SHP77 treated with DMSO at 0.1 percent for 48 hours (cell line): ENCODE measurements around the gene PKD1L1.
"Not testable (repeated sequence)": the region's sequence is repeated elsewhere in the genome, so short reads cannot be mapped to it uniquely, and the experiment has no call there.

Experiments used
- DNase-seq: peaks from one replicate; lab custom pipeline; 2025; lab: John Stamatoyannopoulos, UW

PKD1L1 gene, protein sequence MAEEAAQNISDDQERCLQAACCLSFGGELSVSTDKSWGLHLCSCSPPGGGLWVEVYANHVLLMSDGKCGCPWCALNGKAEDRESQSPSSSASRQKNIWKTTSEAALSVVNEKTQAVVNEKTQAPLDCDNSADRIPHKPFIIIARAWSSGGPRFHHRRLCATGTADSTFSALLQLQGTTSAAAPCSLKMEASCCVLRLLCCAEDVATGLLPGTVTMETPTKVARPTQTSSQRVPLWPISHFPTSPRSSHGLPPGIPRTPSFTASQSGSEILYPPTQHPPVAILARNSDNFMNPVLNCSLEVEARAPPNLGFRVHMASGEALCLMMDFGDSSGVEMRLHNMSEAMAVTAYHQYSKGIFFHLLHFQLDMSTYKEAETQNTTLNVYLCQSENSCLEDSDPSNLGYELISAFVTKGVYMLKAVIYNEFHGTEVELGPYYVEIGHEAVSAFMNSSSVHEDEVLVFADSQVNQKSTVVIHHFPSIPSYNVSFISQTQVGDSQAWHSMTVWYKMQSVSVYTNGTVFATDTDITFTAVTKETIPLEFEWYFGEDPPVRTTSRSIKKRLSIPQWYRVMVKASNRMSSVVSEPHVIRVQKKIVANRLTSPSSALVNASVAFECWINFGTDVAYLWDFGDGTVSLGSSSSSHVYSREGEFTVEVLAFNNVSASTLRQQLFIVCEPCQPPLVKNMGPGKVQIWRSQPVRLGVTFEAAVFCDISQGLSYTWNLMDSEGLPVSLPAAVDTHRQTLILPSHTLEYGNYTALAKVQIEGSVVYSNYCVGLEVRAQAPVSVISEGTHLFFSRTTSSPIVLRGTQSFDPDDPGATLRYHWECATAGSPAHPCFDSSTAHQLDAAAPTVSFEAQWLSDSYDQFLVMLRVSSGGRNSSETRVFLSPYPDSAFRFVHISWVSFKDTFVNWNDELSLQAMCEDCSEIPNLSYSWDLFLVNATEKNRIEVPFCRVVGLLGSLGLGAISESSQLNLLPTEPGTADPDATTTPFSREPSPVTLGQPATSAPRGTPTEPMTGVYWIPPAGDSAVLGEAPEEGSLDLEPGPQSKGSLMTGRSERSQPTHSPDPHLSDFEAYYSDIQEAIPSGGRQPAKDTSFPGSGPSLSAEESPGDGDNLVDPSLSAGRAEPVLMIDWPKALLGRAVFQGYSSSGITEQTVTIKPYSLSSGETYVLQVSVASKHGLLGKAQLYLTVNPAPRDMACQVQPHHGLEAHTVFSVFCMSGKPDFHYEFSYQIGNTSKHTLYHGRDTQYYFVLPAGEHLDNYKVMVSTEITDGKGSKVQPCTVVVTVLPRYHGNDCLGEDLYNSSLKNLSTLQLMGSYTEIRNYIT (N-terminal part only)

DNA sequence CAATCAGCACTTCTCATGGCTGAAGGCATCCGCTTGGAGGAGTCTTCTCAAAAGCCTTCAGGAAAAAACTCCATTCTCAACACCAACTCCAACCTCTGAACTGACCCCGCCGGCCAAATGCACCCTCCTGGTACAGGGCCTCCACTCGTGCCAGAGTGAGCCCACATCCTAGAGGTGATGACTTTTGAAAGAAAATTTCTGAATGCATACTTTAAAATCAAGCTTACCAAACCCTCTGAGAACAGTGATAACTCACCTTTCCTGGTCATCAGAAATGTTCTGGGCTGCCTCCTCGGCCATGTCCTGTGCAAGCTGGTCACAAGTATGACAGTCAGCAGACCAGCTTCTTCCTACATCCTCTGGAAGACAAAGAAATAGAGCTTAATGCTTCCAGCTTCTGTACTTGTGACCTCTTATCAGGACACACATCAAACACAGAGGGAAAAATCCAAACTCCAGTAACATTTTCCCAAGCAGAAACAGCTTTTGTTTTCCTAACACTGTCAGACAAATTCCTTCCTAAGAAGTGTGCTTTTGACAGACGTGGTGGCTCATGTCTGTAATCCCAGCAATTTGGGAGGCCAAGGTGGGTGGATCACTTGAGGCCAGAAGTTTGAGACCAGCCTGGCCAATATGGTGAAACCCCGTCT is at the start of gene PKD1L1:
Gene PKD1L1 (minus strand): TSS at position 326 of the 650 bp plus-strand sequence. CDS start 26 bp downstream, at position 300.
- no peak for DNase-seq

DNA sequence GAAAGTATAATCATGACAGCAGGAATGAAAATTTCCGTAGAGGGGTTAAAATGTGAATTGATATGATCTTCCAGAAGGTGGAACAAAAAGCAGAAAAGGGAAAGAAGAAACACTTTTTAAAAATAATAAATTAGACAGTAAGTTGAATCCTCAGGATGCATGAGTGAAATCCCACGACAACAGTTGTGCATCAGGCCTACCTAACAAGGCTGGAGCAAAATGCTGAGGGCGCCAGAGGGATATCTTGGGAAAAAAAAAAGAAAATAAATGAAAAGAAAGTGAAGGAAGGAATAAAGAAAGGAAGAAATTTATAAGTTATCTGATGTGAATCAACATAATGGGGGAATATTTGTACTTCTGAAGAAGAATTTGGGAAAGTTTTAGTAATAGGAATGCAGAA is 44.2 kb upstream of the PKD1L1 start:
- no peak for DNase-seq

DNA sequence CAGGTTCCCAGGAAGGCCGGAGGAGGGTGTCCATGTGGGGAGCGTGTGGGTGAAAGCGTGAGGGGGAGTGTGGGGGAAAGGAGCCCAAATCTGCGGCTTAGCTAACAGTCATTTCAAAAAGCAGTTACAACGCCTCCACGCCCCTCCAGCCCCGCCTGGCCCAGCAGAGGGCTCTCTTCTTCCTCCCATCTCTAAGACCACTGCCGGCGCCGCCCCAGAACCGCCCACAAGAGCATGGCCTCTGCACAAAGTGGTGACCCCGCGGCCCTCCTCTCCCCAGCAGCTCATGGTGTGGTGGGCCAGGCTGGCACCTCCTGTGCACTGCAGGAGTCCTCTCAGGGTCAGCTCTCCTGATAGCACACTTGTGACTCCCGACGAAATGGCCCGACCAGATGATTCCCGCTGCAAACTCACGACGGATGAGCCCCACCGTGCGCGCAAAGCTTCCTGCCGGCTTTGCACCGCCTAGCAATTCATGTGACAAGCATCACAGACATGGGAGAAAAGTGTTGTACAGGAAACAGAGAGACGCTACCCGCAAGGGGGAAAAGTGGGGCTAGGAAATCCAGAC is 43.6 kb upstream of the PKD1L1 start:
- peak; percentile 97 for DNase-seq

DNA sequence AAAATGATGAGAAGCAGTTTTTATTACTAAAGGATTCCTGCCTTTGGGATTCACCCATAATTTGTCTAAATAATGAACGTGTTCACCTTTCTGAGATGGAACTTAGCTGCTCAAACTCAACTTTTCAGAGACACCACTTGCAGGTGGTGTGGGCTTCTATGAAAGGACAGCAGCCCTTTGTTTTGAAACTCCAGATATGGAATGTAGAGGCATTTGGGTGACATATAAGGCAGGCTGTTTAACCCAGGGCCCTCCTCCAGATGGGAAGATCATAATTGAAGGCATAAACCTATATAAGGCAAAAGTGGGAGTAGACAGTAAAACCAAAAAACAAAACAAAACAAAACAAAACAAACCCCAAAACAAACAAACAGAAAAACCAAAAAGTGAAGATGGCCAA is 43.0 kb upstream of the PKD1L1 start:
- DNase-seq, result no peak

DNA sequence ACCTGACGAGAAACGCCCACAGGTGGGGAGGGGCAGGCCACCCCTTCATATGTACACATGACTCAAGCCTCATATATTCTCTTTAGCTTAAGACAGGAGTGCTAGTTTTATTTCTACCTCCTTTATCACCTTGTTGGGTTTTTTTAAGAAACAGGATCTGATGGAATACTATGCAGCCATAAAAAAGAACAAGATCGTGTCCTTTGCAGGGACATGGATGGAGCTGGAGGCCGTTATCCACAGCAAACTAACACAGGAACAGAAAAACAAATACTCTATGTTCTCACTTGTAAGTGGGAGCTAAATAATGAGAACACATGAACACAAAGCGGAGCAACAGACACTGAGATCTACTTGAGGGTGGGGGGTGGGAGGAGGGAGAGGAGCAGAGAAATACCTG is 42.3 kb upstream of the PKD1L1 start:
- no peak for DNase-seq

DNA sequence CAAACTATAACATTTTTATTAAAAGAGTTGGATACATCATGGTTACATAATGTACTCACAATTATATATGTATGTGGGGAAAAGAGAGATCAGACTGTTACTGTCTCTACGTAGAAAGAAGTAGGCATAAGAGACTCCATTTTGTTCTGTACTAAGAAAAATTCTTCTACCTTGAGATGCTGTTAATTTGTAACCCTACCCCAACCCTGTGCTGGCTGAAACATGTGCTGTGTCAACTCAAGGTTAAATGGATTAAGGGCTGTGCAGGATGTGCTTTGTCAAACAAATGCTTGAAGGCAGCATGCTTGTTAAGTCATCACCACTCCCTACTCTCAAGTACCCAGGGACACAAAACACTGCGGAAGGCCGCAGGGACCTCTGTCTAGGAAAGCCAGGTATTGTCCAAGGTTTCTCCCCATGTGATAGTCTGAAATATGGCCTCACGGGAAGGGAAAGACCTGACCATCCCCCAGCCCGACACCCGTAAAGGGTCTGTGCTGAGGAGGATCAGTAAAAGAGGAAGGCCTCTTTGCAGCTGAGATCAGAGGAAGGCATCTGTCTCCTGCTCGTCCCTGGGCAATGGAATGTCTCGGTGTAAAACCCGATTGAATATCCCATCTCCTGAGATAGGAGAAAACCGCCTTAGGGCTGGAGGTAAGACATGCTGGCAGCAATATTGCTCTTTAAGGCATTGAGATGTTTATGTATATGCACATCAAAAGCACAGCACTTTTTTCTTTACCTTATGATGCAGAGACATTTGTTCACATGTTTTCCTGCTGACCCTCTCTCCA is 41.5 kb upstream of the PKD1L1 start:
- DNase-seq, result not testable (repeated sequence)

DNA sequence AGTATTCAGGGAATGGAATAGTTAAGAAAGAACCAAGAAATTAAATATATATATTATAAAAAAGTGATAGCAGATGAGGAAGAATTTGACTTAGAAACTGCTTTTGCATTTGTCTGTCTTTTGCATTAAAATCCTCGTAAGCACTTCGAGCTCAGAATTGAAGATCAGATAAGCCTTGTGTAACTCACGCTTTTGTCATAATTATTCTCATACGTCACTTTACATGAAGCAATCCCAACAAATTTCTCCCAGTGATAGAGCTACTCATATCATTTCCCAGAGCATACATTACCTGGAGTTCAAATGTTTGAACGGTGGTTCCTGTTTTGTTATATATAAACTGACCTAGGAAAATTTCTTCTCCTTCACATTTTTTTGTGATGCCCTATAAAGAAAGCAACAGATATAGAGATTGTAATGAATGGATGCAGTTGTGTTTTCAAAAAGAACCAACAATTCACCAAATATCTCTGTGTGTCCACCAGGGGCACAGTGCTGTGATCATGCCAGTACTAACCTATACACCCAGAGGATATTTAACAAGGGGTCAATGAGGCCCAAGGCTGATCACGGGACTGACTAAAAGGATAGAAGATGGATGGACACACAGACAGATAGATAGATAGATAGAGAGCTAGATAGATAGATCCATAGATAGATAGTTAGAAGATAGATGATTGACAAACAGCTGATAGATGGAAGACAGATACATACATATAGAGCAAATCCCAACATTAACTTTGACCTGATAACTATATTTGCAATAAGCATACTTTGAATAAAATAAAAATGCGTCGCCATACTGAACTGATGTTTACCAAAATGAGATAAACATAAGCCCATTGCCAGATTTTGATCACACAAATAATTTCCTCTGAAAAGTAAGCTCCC is 40.5 kb upstream of the PKD1L1 start:
- peak; percentile 17 for DNase-seq

DNA sequence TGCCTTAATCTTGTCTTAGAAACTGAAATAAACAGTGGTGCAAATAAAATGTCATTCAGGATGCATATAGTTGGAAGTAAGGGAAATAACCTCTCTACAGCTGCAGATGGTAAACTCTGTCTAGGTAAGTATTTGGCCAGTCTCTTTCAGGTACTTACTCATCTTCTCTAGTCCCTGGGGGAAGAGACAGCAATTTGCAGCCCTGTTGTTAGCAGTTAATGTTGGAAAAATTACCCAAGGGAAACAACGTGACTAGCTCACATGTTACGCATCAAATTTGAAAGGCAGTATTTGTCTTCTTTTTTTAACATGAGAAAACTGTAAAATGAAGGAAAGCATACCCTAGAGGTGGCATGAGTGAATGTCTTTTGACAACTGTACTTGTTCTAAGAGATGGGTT is 34.3 kb upstream of the PKD1L1 start:
- no peak for DNase-seq

DNA sequence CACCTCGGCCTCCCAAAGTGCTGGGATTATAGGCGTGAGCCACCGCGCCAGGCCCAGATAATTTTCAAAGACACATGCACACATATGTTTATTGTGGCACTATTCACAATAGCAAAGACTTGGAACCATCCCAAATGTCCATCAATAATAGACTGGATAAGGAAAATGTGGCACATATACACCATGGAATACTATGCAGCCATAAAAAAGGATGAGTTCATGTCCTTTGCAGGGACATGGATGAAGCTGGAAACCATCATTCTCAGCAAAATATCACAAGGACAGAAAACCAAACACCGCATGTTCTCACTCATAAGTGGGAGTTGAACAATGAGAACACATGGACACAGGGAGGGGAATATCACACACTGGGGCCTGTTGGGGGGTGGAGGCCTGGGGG is 32.4 kb upstream of the PKD1L1 start:
- not testable (repeated sequence) for DNase-seq

DNA sequence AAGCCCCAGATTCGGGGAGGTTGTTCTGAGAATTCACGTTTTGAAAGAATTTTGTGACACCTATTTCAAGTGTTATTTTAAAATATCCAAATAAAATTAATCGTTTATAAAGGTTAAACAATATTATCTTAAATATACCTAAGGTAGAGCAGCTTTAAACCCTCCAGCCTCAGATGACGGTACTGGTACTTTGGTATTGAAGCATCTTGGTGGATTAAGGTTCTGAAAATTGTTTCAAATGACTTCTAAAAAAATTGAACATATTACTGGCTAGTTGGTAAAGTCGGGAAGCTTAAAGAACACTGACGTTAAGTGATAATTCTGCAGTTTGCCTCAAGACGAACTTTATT is 31.5 kb upstream of the PKD1L1 start:
- DNase-seq, result no peak

DNA sequence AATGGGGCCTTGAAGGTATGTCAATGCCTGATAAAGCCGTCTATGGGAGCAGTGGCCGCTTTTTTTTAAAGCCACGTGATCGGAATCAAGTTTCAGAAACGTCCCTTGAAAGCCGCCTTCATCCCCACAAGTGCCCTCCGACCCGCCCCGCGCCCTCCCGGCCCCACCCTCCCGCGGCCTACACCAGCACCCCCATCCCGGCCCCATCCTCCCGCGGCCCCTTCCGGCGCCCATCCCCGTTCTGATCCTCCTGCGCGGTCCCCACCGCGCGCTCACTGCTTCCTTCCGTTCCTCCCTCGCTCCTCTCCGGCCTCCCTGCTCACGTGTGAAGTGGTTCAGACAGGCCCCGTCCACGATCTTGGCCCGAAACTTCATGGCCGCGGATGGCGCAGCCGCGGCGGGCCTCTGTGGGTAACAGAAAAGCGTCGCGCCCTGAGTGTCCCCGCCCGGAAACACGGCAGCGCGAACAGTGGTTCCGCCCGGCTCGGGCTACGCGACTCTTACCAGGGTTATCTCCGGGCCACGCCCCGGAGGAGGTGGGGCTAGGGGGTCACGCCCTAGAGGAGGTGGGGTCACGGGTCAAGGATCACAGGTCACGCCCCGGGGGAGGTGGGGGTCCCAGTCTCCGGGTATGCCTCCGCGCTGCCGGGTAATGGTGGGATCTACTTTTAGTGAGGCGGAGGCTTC is 31.0 kb upstream of the PKD1L1 start, which contains the start of gene HUS1:
Gene HUS1 (minus strand): TSS at position 471 of the 687 bp plus-strand sequence. CDS start 96 bp downstream, at position 375.
- DNase-seq, result peak; percentile 79

DNA sequence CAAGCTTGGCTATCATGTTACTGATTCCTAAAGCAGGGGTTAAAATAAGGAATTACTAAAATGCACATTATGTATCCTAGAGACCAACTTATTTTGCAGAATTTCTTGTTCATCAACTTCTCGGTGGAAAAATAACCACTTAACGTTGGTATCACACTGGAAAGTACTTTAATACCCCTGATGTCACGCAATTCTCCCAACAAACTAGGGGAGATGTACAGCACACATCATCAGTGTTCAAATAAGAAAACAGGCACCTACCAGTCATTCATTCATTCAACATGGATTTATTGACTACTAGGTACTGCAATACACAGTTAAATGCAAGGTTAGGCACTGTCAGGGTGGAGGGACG is 30.5 kb upstream of the PKD1L1 start:
- DNase-seq, result no peak

DNA sequence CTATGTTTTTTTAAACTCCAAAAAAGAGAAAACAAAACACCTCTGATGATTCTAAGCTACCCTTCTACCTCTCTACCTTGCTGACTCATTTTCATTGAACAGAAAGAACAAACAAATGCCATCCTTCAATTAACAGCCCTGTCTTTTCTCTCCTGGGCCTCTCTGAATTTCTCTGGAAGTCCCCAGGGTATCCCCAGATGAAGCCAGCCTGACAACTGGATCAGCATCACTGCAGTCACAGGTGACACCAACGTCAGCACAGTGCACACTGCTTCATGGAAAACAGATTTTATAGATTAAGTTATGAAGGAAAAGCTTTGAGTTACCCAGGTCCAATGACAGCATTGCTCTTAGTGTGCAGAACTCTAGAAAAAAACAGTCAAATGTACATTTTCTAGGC is 25.5 kb upstream of the PKD1L1 start:
- DNase-seq, result no peak

DNA sequence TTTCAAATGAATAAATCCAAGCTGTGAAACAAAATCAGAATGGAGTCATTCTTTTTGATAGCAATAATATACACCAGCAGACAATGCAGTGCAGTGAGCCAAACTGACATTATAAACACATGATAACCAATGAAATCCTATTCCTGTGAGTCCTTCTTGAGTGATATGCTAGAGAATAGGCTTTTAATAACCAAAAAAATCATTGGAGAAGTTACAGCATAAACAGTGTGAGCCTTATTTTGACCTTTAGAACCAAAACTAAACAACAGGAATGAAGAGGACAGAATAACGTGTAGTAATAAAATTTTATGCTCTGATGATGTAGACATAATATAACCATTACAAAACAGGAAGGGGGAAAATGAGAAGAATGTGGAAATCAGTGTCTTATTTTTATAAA is 22.5 kb upstream of the PKD1L1 start:
- DNase-seq, result no peak

DNA sequence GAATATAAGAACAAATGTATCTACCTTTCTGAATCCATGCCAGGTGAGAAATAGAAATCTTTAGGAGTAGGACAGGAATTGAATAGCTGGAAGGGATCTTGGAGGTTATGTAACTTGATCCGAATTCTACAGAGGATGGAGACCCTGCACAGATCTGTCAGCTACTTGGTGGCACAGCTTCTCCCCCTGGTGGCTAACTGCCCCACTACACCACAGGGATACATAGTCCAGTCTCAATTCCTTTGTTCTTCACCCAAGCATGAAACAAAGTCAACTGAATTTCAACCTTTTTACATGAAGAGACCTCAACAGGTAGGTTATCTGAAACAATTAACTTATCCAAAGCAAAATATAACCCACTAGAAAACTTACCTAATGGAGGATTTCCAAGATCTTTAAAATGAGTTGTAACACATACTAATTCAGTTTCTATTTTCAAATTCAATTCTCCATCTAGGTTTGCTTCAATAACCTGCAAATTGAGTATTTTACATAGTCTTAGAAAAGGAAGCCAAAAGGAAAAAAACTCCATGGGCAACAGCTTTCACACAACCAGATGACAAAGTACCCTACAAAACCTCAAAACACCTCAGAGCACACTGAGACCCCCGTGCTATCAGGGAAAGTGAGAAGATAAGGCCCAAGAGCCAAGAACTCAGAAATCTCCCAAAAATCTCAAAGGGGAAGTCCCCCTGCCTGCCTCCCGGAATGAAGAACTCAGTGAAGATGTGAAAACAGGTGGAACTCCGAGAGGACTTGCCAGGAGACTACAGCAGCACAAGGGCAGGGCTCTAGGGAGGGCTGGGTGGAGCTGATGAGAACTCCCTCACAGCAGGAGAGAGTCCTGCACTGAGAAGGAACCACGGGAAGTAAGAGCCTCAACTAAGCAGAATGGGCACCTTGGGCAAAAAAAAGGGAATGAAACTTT is 20.8 kb upstream of the PKD1L1 start:
- no peak for DNase-seq

DNA sequence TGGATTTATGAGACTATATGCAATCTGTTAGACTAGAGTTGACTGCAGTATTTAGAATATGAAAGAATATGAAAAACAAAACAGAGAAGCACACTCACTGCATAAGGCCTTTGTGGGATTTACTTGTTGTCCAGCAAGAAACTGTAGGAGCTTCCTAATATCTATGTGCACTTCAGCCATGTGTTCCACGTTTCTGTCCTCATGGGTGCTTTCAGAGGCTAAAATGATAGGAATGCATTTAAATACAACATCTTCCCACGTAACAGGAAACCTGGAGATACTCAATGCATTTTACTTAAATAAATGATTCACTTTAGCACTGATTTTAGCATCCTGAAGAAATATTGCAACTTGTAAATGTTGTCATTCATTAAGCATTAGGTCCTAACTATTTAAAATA is 19.4 kb upstream of the PKD1L1 start:
- no peak for DNase-seq

DNA sequence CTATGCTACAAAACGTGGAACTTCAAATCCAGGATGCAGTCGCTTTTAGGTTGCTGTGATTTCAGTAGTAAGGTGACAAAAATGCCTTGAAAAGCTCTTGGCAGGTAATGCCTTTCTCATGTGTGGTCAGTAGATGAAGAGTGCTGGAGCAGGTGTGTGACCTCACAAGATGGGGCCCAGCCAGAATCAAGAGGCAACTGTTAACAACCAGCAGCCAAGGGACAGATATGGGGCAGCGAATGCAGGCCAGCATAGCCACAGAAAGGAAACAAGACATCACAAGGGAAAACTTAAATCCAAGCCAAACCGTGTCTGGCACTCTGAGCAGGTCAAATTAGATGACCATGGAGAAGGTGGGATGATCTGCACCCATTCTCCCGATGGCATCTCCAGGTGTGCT is 18.9 kb upstream of the PKD1L1 start:
- DNase-seq, result no peak

DNA sequence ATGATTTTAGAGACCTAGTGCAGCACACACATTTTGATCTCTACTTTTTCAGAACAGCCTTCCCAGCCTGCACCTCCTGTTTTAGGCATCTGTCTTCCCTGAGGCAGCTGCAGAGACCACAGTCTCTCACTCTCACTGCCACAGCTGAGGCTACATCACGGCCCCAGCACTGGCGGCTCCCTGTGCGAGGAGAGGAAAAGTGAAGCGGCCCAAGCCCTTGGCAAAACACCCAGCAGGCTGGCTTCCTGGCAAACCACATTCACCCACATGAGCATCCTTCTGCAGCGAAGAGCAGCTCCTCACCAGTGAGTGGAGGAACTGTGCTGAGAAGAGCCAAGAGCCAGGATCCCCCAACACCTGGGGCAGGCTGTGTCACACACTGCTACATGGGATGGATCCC is 17.2 kb upstream of the PKD1L1 start:
- DNase-seq, result no peak
